HG03064 (cell line): ENCODE results near the gene KLHL29.

Source experiments
- ATAC-seq: cut with Tn5 transposase; IDR thresholded peaks from one replicate; pipeline ENCODE4 v1.9.1; 2021; ENCODE audit warnings: low read depth; ENCODE audit not compliant: unreplicated experiment

KLHL29 gene

GRCh38 chr2:23506531-23507266, 121.7 kb downstream of the KLHL29 start:
- ATAC-seq, result no peak

GRCh38 chr2:23507267-23508065, 122.5 kb downstream of the KLHL29 start:
- no peak for ATAC-seq

- ATAC-seq, result no peak
Observed at GRCh38 chr2:23508066-23508390, 123.0 kb downstream of the KLHL29 start.

GRCh38 chr2:23509103-23509502, 124.1 kb downstream of the KLHL29 start:
- ATAC-seq, result no peak

GRCh38 chr2:23509596-23510292, 124.8 kb downstream of the KLHL29 start:
- no peak for ATAC-seq

- no peak for ATAC-seq
Observed at GRCh38 chr2:23510471-23510870, 125.5 kb downstream of the KLHL29 start.

GRCh38 chr2:23512778-23513177, 127.8 kb downstream of the KLHL29 start:
- no peak for ATAC-seq

- ATAC-seq, result no peak
Observed at GRCh38 chr2:23513245-23513871, 128.4 kb downstream of the KLHL29 start.

- ATAC-seq, result no peak
Observed at GRCh38 chr2:23513872-23514793, 129.2 kb downstream of the KLHL29 start.

- no peak for ATAC-seq
Observed at GRCh38 chr2:23516520-23517256, 131.7 kb downstream of the KLHL29 start.

GRCh38 chr2:23518481-23519333, 133.7 kb downstream of the KLHL29 start:
- no peak for ATAC-seq

- no peak for ATAC-seq
Observed at GRCh38 chr2:23519334-23519651, 134.3 kb downstream of the KLHL29 start.

- no peak for ATAC-seq
Observed at GRCh38 chr2:23520256-23520655, 135.3 kb downstream of the KLHL29 start.

GRCh38 chr2:23521060-23521459, 136.1 kb downstream of the KLHL29 start:
- ATAC-seq, result no peak

- ATAC-seq, result no peak
Observed at GRCh38 chr2:23522726-23523372, 137.9 kb downstream of the KLHL29 start.

- no peak for ATAC-seq
Observed at GRCh38 chr2:23523373-23524260, 138.6 kb downstream of the KLHL29 start.

GRCh38 chr2:23524261-23524706, 139.3 kb downstream of the KLHL29 start:
- ATAC-seq, result no peak
